HepG2 (cell line): ENCODE results near the gene MRPL20. TPM values are rescaled to one million over a fixed set of nuclear protein-coding genes. Genes with fewer than 3 reads are reported as not detected.

Experiments used
- DDIT3 ChIP-seq: sonication (generic); formaldehyde crosslinking; IDR thresholded peaks from 2 replicates; pipeline ENCODE4 v1.4.0; 2020; ENCODE audit warnings: mild to moderate bottlenecking, missing genetic modification reagents
- GMEB1 ChIP-seq: sonication (generic); formaldehyde crosslinking; IDR thresholded peaks from 2 replicates; pipeline ENCODE4 v1.5.1; 2020; ENCODE audit warnings: missing genetic modification reagents, mild to moderate bottlenecking, borderline replicate concordance
- IKZF5 ChIP-seq: IDR thresholded peaks from 2 replicates; pipeline ENCODE4 v1.6.1; 2018; ENCODE audit warnings: missing genetic modification reagents, mild to moderate bottlenecking, missing compliant biosample characterization
- NFATC3 ChIP-seq: sonication (generic); formaldehyde crosslinking; IDR thresholded peaks from 2 replicates; pipeline ENCODE4 v1.5.1; 2020; ENCODE audit warnings: mild to moderate bottlenecking, missing genetic modification reagents
- NR2F2 ChIP-seq: IDR thresholded peaks from 2 replicates; pipeline ENCODE4 v1.6.1; 2012; ENCODE audit warnings: low read depth, inconsistent platforms, borderline replicate concordance
- PHF5A ChIP-seq: IDR thresholded peaks from one replicate; pipeline ENCODE4 v1.6.1; 2018; ENCODE audit warnings: low read depth, missing genetic modification reagents; ENCODE audit not compliant: unreplicated experiment
- PRDM15 ChIP-seq: sonication (generic); formaldehyde crosslinking; IDR thresholded peaks from 2 replicates; pipeline ENCODE4 v1.4.0; 2020; ENCODE audit warnings: missing genetic modification reagents
- RBM39 ChIP-seq: fragments of 200-400 bp; formaldehyde crosslinking; IDR thresholded peaks from one replicate; pipeline ENCODE4 v1.6.1; 2018; ENCODE audit warnings: antibody characterized with exemption, mild to moderate bottlenecking, low read depth, low read length; ENCODE audit not compliant: poor library complexity, severe bottlenecking
- REXO4 ChIP-seq: sonication (generic); formaldehyde crosslinking; IDR thresholded peaks from 2 replicates; pipeline ENCODE4 v1.8.0; 2022; ENCODE audit warnings: missing genetic modification reagents, mild to moderate bottlenecking, borderline replicate concordance
- SIX4 ChIP-seq: sonication (generic); formaldehyde crosslinking; IDR thresholded peaks from 2 replicates; pipeline ENCODE4 v1.4.0; 2020; ENCODE audit warnings: missing genetic modification reagents
- SMAD3 ChIP-seq: sonication (generic); formaldehyde crosslinking; IDR thresholded peaks from 2 replicates; pipeline ENCODE4 v1.4.0; 2020; ENCODE audit warnings: missing genetic modification reagents
- SUZ12 ChIP-seq: fragments of 150-350 bp; IDR thresholded peaks from 2 replicates; pipeline ENCODE4 v1.6.1; 2014; ENCODE audit warnings: low read depth, low read length
- UBTF ChIP-seq: sonication (generic); formaldehyde crosslinking; IDR thresholded peaks from 2 replicates; pipeline ENCODE4 v1.4.0; 2020; ENCODE audit warnings: mild to moderate bottlenecking, missing genetic modification reagents
- ZNF224 ChIP-seq: sonication (generic); formaldehyde crosslinking; IDR thresholded peaks from 2 replicates; pipeline ENCODE4 v1.5.0; 2020; ENCODE audit warnings: mild to moderate bottlenecking, missing genetic modification reagents
- ZNF337 ChIP-seq: sonication (generic); formaldehyde crosslinking; IDR thresholded peaks from 2 replicates; pipeline ENCODE4 v1.5.1; 2020; ENCODE audit warnings: missing genetic modification reagents, low read depth, mild to moderate bottlenecking, borderline replicate concordance
- ZNF562 ChIP-seq: sonication (generic); formaldehyde crosslinking; IDR thresholded peaks from 2 replicates; pipeline ENCODE4 v1.8.0; 2022; ENCODE audit warnings: missing genetic modification reagents, borderline replicate concordance
- ZNF7 ChIP-seq: IDR thresholded peaks from 2 replicates; pipeline ENCODE4 v1.6.1; 2016; ENCODE audit warnings: missing biosample characterization, missing genetic modification reagents
- ZNF891 ChIP-seq: sonication (generic); formaldehyde crosslinking; IDR thresholded peaks from 2 replicates; pipeline ENCODE4 v1.5.0; 2020; ENCODE audit warnings: mild to moderate bottlenecking, missing genetic modification reagents
- polyA plus RNA-seq, 8 experiments: library from polyadenylated mRNA; depleted of rRNA in 3 of 8; stranded (reverse) in 7 of 8; unstranded in 1 of 8; fragments of >200 nt; fragmentation: Illumina TruSeq in 4 of 8; extraction: Trizol in 4 of 8; gene quantifications; 2 replicates each; pipeline versions ENCODE4 v1.2.1 to v1.2.3, GENCODE V29; 2011 to 2016; ENCODE audit warnings: low read depth in 4 of 8, missing spikeins in 1 of 8, mixed read lengths in 1 of 8; ENCODE audit not compliant: insufficient read depth in 1 of 8
- total RNA-seq, 5 experiments: library from RNA; depleted of rRNA; stranded (reverse); fragments of >200 nt; fragmentation: Illumina TruSeq; extraction: Trizol; gene quantifications; 2 replicates each; pipeline ENCODE4 v1.2.3, GENCODE V29; 2016; ENCODE audit warnings: low read depth in 1 of 5

Gene MRPL20
- total and polyA plus RNA-seq, 2 of the 13 experiments (the other 11 are each of a cell fraction or from before 2014, with no cell fraction given): 59.2 to 127 TPM

- TF ChIP-seq PRDM15 (0 out of 2 replicates have a peak, but pooled peaks have one; percentile 3), NFATC3 (CRISPR knock-in tag) (no peak), IKZF5 (CRISPR knock-in tag) (peak; percentile 61), NR2F2 (no peak), SUZ12 (no peak; the same call in 1 of the 2 replicates), REXO4 (no peak), ZNF224 (CRISPR knock-in tag) (no peak), ZNF7 (CRISPR knock-in tag) (no peak), ZNF337 (CRISPR knock-in tag) (peak; percentile 19; the same call in 1 of the 2 replicates), SIX4 (CRISPR knock-in tag) (no peak), PHF5A (CRISPR knock-in tag) (peak; percentile 53), RBM39 (peak; percentile 82), UBTF (peak; percentile 66; the same call in 1 of the 2 replicates), SMAD3 (CRISPR knock-in tag) (no peak), ZNF891 (peak; percentile 49; the same call in 1 of the 2 replicates), GMEB1 (CRISPR knock-in tag) (peak; percentile 98), ZNF562 (CRISPR knock-in tag) (no peak), DDIT3 (no peak)
Measured at GRCh38 chr1:1399187-1399871, 7.8 kb downstream of the MRPL20 start, which contains the start of gene CCNL2 (continued).
